ENCODE measurements around the gene RARG.

DNA sequence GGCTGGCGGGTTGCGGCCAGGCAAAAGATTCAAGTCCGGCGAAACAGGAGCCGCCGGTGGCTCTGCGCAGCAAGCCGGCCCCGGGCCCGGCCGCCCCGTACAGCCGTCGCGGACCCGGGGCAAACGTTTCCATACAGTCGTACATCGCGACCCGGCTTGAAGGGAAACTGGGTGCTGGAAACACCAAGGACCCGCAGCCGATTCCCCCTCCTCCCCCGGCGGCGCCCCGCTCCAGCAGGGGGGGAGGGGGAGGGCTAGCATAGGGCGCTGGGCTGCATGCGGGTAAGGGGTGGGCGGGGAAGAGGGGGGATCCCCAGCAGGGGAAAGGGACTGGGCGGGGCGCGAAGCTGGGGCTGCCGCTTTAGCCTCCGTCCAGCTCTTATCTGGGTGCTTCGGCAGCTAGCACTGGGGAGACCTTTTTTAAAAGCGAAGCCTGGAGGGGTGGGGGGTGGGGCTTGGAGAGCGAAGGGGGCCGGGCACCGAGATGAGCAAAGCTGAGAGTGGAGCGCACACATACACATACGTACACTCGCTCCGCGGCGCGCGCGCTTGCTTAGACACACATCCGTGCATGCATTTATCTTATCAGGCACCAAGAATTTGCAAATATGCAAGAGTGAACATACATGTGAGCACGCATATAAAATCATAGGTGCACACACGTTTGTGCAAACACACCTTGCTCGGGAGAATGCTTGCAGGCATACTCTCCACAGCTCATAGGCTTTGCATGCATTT is 11.9 kb downstream of the RARG start:
- TF ChIP-seq, protein P1, sequence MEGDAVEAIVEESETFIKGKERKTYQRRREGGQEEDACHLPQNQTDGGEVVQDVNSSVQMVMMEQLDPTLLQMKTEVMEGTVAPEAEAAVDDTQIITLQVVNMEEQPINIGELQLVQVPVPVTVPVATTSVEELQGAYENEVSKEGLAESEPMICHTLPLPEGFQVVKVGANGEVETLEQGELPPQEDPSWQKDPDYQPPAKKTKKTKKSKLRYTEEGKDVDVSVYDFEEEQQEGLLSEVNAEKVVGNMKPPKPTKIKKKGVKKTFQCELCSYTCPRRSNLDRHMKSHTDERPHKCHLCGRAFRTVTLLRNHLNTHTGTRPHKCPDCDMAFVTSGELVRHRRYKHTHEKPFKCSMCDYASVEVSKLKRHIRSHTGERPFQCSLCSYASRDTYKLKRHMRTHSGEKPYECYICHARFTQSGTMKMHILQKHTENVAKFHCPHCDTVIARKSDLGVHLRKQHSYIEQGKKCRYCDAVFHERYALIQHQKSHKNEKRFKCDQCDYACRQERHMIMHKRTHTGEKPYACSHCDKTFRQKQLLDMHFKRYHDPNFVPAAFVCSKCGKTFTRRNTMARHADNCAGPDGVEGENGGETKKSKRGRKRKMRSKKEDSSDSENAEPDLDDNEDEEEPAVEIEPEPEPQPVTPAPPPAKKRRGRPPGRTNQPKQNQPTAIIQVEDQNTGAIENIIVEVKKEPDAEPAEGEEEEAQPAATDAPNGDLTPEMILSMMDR (IDR thresholded peaks at IDR 0.05; ENCODE audit: insufficient read depth, low read depth, low read length): no peak
- no peak for TF ChIP-seq EZH2 (IDR thresholded peaks at IDR 0.05; ENCODE audit: insufficient read depth, low read length)

Data from astrocyte (in vitro differentiated cells and primary cell).